Motor neuron (in vitro differentiated cells): ENCODE results near the gene EPHA8. TPM values are rescaled to one million over a fixed set of nuclear protein-coding genes. Genes with fewer than 3 reads are reported as not detected.

Experiments
- ATAC-seq, 8 experiments: fragments of 200-7000 bp; cut with Tn5 transposase; replicated peaks in 6 of 8; 2 replicates each; pipeline ENCODE4 v1.8.0; 2021; ENCODE audit warnings: mild to moderate bottlenecking in 8 of 8, moderate library complexity in 8 of 8
- H3K27ac ChIP-seq, 2 donors: fragments of 250-450 bp; sonication (Bioruptor Pico); 2 replicates each; pipeline ENCODE4 v1.9.0; 2021; ENCODE audit warnings: antibody characterized with exemption in 2 of 2, mild to moderate bottlenecking in 2 of 2, moderate library complexity in 1 of 2
- H3K4me1 ChIP-seq, 2 donors: fragments of 250-450 bp; sonication (Bioruptor Pico); replicated peaks in 1 of 2; 2 replicates each; pipeline ENCODE4 v1.6.1; 2021; ENCODE audit warnings: antibody characterized with exemption in 2 of 2, mild to moderate bottlenecking in 2 of 2, moderate library complexity in 1 of 2
- H3K4me3 ChIP-seq, 5 donors: fragments of 250-450 bp; sonication (Bioruptor Pico); 2 replicates each; pipeline ENCODE4 v1.9.0; 2021; ENCODE audit warnings: antibody characterized with exemption in 5 of 5, mild to moderate bottlenecking in 5 of 5, moderate library complexity in 4 of 5
- WGBS, 10 experiments: fragments of 450-650 bp; shearing (Covaris generic); methylation state at CpG; one replicate each; pipeline ENCODE4 v1.0.0; 2022; 5-methylcytosine and 5-hydroxymethylcytosine counted together
- in situ Hi-C, 9 experiments: fragments of 400-800 bp; cut with MboI; loops; one replicate each; pipeline ENCODE4 v1.15.0; 2021; ENCODE audit warnings: low sequenced_read_pairs in 9 of 9, low pct_unique_long_range_greater_than_20kb in 2 of 9; ENCODE audit not compliant: unreplicated experiment in 9 of 9
- total RNA-seq, 8 experiments: library from RNA; unstranded; fragments of 300-600 nt; gene quantifications; 2 replicates each; pipeline versions ENCODE4 v1.2.3 to v1.2.4, GENCODE V29; 2022

Gene EPHA8
- total RNA-seq, 8 experiments from 2014 or later, result 0.28 to 15.0 (median 1.6) TPM; not detected in 1

- peak in 5 of 8 experiments; percentile 44 to 73 (median 58) for ATAC-seq
- H3K27ac ChIP-seq, result no peak overlapping the region
- 74 to 100% (median 82%) methylated on average over 1 to 7 of the region's 7 CpGs; no CpG with 5 or more reads in 4 of the 10 experiments for WGBS, 10 experiments
- in situ Hi-C loops, result loop anchor here in 1 of 9 experiments (10.0 kb wide), 1 partner anchor 118 kb away; the partner anchor contains the start of gene C1QC
- no peak overlapping the region for H3K4me3 ChIP-seq
- peaks cover 0 to 2% of the 10 kb centered on the region in 2 donors for H3K4me1 ChIP-seq
Measured at GRCh38 chr1:22527122-22527521, 36.2 kb upstream of the EPHA8 start.

GRCh38 chr1:22527555-22528296, 35.6 kb upstream of the EPHA8 start:
- in situ Hi-C loops, result loop anchor here in 1 of 9 experiments (10.0 kb wide), 1 partner anchor 117 kb away; the partner anchor contains the start of gene C1QC
- no peak overlapping the region for H3K4me3 ChIP-seq
- H3K27ac ChIP-seq, result no peak overlapping the region
- ATAC-seq, result peak in 5 of 8 experiments; percentile 46 to 75 (median 58)
- peaks cover 0 to 6% of the 10 kb centered on the region in 2 donors for H3K4me1 ChIP-seq
- WGBS, 10 experiments, result 60 to 100% (median 84%) methylated on average over 1 to 9 of the region's 15 CpGs; no CpG with 5 or more reads in 1 of the 10 experiments

- in situ Hi-C loops, result loop anchor here in 1 of 9 experiments (10.0 kb wide), 1 partner anchor 116 kb away; the partner anchor contains the start of gene C1QC
- ATAC-seq, result no peak
- Histone ChIP-seq H3K4me1 (peaks cover 5 to 14% of the 10 kb centered on the region in 2 donors), H3K4me3 (no peak overlapping the region), H3K27ac (no peak overlapping the region)
- 63 to 100% (median 94%) methylated on average over 1 to 7 of the region's 7 CpGs; no CpG with 5 or more reads in 1 of the 10 experiments for WGBS, 10 experiments
Measured at GRCh38 chr1:22528451-22528850, 34.8 kb upstream of the EPHA8 start.

- no peak overlapping the region for H3K27ac ChIP-seq
- no peak overlapping the region for H3K4me3 ChIP-seq
- 70 to 100% (median 83%) methylated on average over 1 to 11 of the region's 12 CpGs; no CpG with 5 or more reads in 3 of the 10 experiments for WGBS, 10 experiments
- in situ Hi-C loops, result loop anchor here in 1 of 9 experiments (10.0 kb wide), 1 partner anchor 115 kb away; the partner anchor contains the start of gene C1QC
- peaks cover 5 to 18% of the 10 kb centered on the region in 2 donors for H3K4me1 ChIP-seq
- no peak for ATAC-seq
Measured at GRCh38 chr1:22529901-22530621, 33.2 kb upstream of the EPHA8 start.

GRCh38 chr1:22530715-22531114, 32.6 kb upstream of the EPHA8 start:
- in situ Hi-C loops, result no loop called here
- no peak overlapping the region for H3K4me3 ChIP-seq
- H3K27ac ChIP-seq, result no peak overlapping the region
- ATAC-seq, result no peak
- 74 to 100% (median 97%) methylated on average over 1 to 3 of the region's 3 CpGs; no CpG with 5 or more reads in 2 of the 10 experiments for WGBS, 10 experiments
- peaks cover 5 to 19% of the 10 kb centered on the region in 2 donors for H3K4me1 ChIP-seq

GRCh38 chr1:22531251-22531650, 32.0 kb upstream of the EPHA8 start:
- Histone ChIP-seq H3K4me3 (no peak overlapping the region), H3K27ac (no peak overlapping the region), H3K4me1 (peaks cover 5 to 25% of the 10 kb centered on the region in 2 donors)
- in situ Hi-C loops, result no loop called here
- no peak for ATAC-seq
- 75 to 100% (median 86%) methylated on average over 1 to 6 of the region's 6 CpGs; no CpG with 5 or more reads in 1 of the 10 experiments for WGBS, 10 experiments

GRCh38 chr1:22533244-22533895, 29.9 kb upstream of the EPHA8 start:
- H3K4me3 ChIP-seq, result no peak overlapping the region
- ATAC-seq, result peak in 5 of 8 experiments; percentile 23 to 85 (median 41)
- H3K27ac ChIP-seq, result peak overlapping the region; percentile 7 to 52
- peaks cover 5 to 26% of the 10 kb centered on the region in 2 donors for H3K4me1 ChIP-seq
- in situ Hi-C loops, result no loop called here
- WGBS, 10 experiments, result 41 to 70% (median 54%) methylated on average over 2 to 8 of the region's 11 CpGs; no CpG with 5 or more reads in 5 of the 10 experiments

- Histone ChIP-seq H3K4me3 (no peak overlapping the region), H3K4me1 (peaks cover 5 to 26% of the 10 kb centered on the region in 2 donors), H3K27ac (no peak overlapping the region)
- no peak for ATAC-seq
- WGBS, 10 experiments, result 75 to 100% (median 93%) methylated on average over 1 to 4 of the region's 4 CpGs; no CpG with 5 or more reads in 3 of the 10 experiments
- in situ Hi-C loops, result no loop called here
Measured at GRCh38 chr1:22534951-22535350, 28.3 kb upstream of the EPHA8 start.

GRCh38 chr1:22535399-22535798, 27.9 kb upstream of the EPHA8 start:
- ATAC-seq, result no peak
- H3K27ac ChIP-seq, result no peak overlapping the region
- H3K4me1 ChIP-seq, result peaks cover 5 to 26% of the 10 kb centered on the region in 2 donors

GRCh38 chr1:22536506-22536905, 26.8 kb upstream of the EPHA8 start:
- 60 to 92% (median 80%) methylated on average over 1 to 6 of the region's 7 CpGs; no CpG with 5 or more reads in 2 of the 10 experiments for WGBS, 10 experiments
- H3K27ac ChIP-seq, result no peak overlapping the region
- in situ Hi-C loops, result no loop called here
- ATAC-seq, result peak in 2 of 8 experiments; percentile 3 to 12
- H3K4me3 ChIP-seq, result no peak overlapping the region
- H3K4me1 ChIP-seq, result peaks cover 5 to 26% of the 10 kb centered on the region in 2 donors

More at GRCh38 chr1:22535399-22535798, 27.9 kb upstream of the EPHA8 start:
- in situ Hi-C loops, result no loop called here
- 60 to 100% (median 72%) methylated on average over 1 to 4 of the region's 6 CpGs; no CpG with 5 or more reads in 5 of the 10 experiments for WGBS, 10 experiments
- H3K4me3 ChIP-seq, result no peak overlapping the region

- in situ Hi-C loops, result no loop called here
- WGBS, 10 experiments, result 20 to 93% (median 81%) methylated on average over 1 to 12 of the region's 13 CpGs
- Histone ChIP-seq H3K4me1 (peaks cover 5 to 23% of the 10 kb centered on the region in 2 donors), H3K27ac (no peak overlapping the region), H3K4me3 (no peak overlapping the region)
- ATAC-seq, result no peak
Measured at GRCh38 chr1:22537441-22538139, 25.7 kb upstream of the EPHA8 start.
